H1 (cell line): ENCODE results near the gene ARHGEF40. TPM values are rescaled to one million over a fixed set of nuclear protein-coding genes. Genes with fewer than 3 reads are reported as not detected.

Experiments used
- CHD7 ChIP-seq: fragments of 300-600 bp; sonication (generic); IDR thresholded peaks from 2 replicates; pipeline ENCODE4 v1.7.1; 2012; ENCODE audit warnings: low read length, moderate library complexity, mild to moderate bottlenecking, inconsistent platforms; ENCODE audit not compliant: insufficient replicate concordance
- polyA plus RNA-seq, 7 experiments: library from polyadenylated mRNA; depleted of rRNA in 3 of 7; stranded (reverse) in 5 of 7; unstranded in 2 of 7; fragments of >200 nt in 5 of 7; fragments of 200-250 nt in 2 of 7; gene quantifications; 1 replicate in 5 of 7; 2 replicates in 1 of 7; 4 replicates in 1 of 7; pipeline versions ENCODE4 v1.2.1 to v1.2.3, GENCODE V29; 2011 to 2013; ENCODE audit warnings: missing spikeins in 2 of 7, mixed read lengths in 2 of 7
- total RNA-seq: library from RNA; stranded (reverse); fragmentation: NEBNext Ultra II Directional; extraction: Animal tissue kit (Norgen Biotek cat#: 25700); gene quantifications from 2 replicates; pipeline ENCODE4 v1.2.1, GENCODE V29; 2021

Gene ARHGEF40
- total and polyA plus RNA-seq, 2 of the 8 experiments (the other 6 are each of a cell fraction or from before 2014, with no cell fraction given) = 53.1 to 101 TPM

GRCh38 chr14:21057803-21058675, 12.1 kb upstream of the ARHGEF40 start, which contains the start of gene RNASE8 (continued):
- TF ChIP-seq CHD7 = no peak
